Measurements from ENCODE around the gene SPATA9. TPM values are rescaled to one million over a fixed set of nuclear protein-coding genes. Genes with fewer than 3 reads are reported as not detected.

SPATA9 gene
- total RNA-seq, result not detected in 2 replicates

- intact Hi-C loops (cut with micrococcal nuclease), result no loop called here
These were observed at the start of gene SPATA9 for GRCh38 chr5:95682891-95683290. SPATA9 (minus strand) TSS chr5:95682991; CDS start chr5:95682854, 137 bp downstream.

- intact Hi-C loops (cut with micrococcal nuclease), result loop anchor here (5.0 kb wide), 2 partner anchors 60 to 85 kb away; partner anchors contain the start of gene RFESD
These were observed 49.1 kb upstream of the SPATA9 start for GRCh38 chr5:95731571-95732554.

GRCh38 chr5:95730730-95731570 is 48.2 kb upstream of the SPATA9 start, which contains the start of gene RHOBTB3:
RHOBTB3 (plus strand) TSS chr5:95731336; CDS start chr5:95731683, 347 bp downstream.
- intact Hi-C loops (cut with micrococcal nuclease), result loop anchor here (5.0 kb wide), 2 partner anchors 59 to 84 kb away; partner anchors contain the start of gene RFESD

- intact Hi-C loops (cut with micrococcal nuclease), result loop anchor here (5.0 kb wide), 2 partner anchors 58 to 83 kb away; partner anchors contain the start of gene RFESD
These were observed 47.4 kb upstream of the SPATA9 start for GRCh38 chr5:95730011-95730700.

GRCh38 chr5:95729115-95730010 is 46.6 kb upstream of the SPATA9 start:
- intact Hi-C loops (cut with micrococcal nuclease), result loop anchor here (5.0 kb wide), 2 partner anchors 57 to 82 kb away; partner anchors contain the start of gene RFESD

GRCh38 chr5:95728494-95729114 is 45.8 kb upstream of the SPATA9 start:
- intact Hi-C loops (cut with micrococcal nuclease), result no loop called here

- intact Hi-C loops (cut with micrococcal nuclease), result no loop called here
These were observed 45.0 kb upstream of the SPATA9 start for GRCh38 chr5:95727764-95728191.

- intact Hi-C loops (cut with micrococcal nuclease), result no loop called here
These were observed 44.3 kb upstream of the SPATA9 start for GRCh38 chr5:95726811-95727763.

GRCh38 chr5:95725937-95726810 is 43.4 kb upstream of the SPATA9 start:
- intact Hi-C loops (cut with micrococcal nuclease), result no loop called here

- intact Hi-C loops (cut with micrococcal nuclease), result no loop called here
These were observed 42.5 kb upstream of the SPATA9 start for GRCh38 chr5:95725071-95725820.

GRCh38 chr5:95723632-95724369 is 41.0 kb upstream of the SPATA9 start:
- intact Hi-C loops (cut with micrococcal nuclease), result no loop called here

- intact Hi-C loops (cut with micrococcal nuclease), result no loop called here
These were observed 38.9 kb upstream of the SPATA9 start for GRCh38 chr5:95721582-95722295.

GRCh38 chr5:95720094-95720786 is 37.4 kb upstream of the SPATA9 start:
- intact Hi-C loops (cut with micrococcal nuclease), result no loop called here

- intact Hi-C loops (cut with micrococcal nuclease), result loop anchor here (5.0 to 10.0 kb wide), 3 partner anchors 46 to 104 kb away; partner anchors contain the start of genes GLRX and RFESD
These were observed 35.9 kb upstream of the SPATA9 start for GRCh38 chr5:95718738-95719137.

Data from T-helper 2 cell treated with Interferon-gamma antibody and Interleukin-4, amounts not matched to agents 100 ng/mL and 5 ng/mL, for 36 hours (primary cell).